Activated naive CD8-positive, alpha-beta T cell treated with anti-CD3 and anti-CD28 coated beads, Interleukin-2, amount 10 ng/mL, durations not matched to agents 7 days and 5 days (primary cell): ENCODE data around the gene SPRR1A. TPM values are rescaled to one million over a fixed set of nuclear protein-coding genes. Genes with fewer than 3 reads are reported as not detected.

Experiments
- ATAC-seq: fragments of 150-1000 bp; cut with Tn5 transposase; one replicate; pipeline ENCODE4 v1.10.0; 2021; ENCODE audit warnings: low read depth, moderate library complexity
- POLR2A ChIA-PET: fragments of 350-600 bp; sonication (Branson Sonifier 250); formaldehyde crosslinking; loops from one replicate; lab custom pipeline; 2021; ENCODE audit warnings: antibody characterized with exemption; lab: Charles Lee
- DNase-seq: peaks from one replicate; pipeline ENCODE4 v3.0.0; 2021
- H3K27ac Mint-ChIP-seq: one replicate; pipeline ENCODE4 v1.8.0; 2022; ENCODE audit warnings: mild to moderate bottlenecking, mixed read lengths
- H3K27me3 Mint-ChIP-seq: one replicate; pipeline ENCODE4 v1.8.0; 2022; ENCODE audit warnings: mild to moderate bottlenecking, moderate library complexity, mixed read lengths
- H3K36me3 Mint-ChIP-seq: one replicate; pipeline ENCODE4 v1.8.0; 2021; ENCODE audit warnings: mild to moderate bottlenecking, mixed read lengths
- H3K4me1 Mint-ChIP-seq: one replicate; pipeline ENCODE4 v1.8.0; 2021; ENCODE audit warnings: mixed read lengths
- H3K4me3 Mint-ChIP-seq: one replicate; pipeline ENCODE4 v1.8.0; 2022; ENCODE audit warnings: mild to moderate bottlenecking, moderate library complexity, mixed read lengths
- H3K9me3 Mint-ChIP-seq: one replicate; pipeline ENCODE4 v1.8.0; 2021; ENCODE audit warnings: mixed read lengths
- total RNA-seq, 2 experiments: library from RNA; stranded (reverse); gene quantifications; one replicate each; pipeline ENCODE4 v1.2.3, GENCODE V29; 2021

SPRR1A gene
- total RNA-seq, 2 experiments from 2014 or later: not detected

DNA sequence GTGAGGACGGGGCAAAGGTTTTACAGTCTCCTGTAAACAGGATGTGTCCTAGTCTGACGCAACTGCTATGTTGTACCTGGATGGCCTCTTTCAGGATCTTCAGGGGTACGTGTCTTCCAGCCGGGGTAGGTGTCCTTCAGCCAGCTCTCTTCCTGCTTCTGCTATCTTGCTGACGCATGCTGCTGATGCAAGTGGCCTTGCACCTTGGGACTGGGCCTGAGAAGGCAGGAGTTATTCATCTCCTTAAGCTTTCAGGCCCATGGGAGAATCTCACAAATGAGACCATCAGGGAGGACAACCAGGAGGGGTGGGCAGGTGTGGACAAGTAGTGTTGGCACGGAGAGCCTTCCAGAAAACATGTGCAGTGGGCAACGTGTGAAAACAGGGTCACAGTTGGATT is 39.2 kb downstream of the SPRR1A start:
- H3K36me3 Mint-ChIP-seq: no peaks in the 10 kb centered on the region
- H3K27ac Mint-ChIP-seq: no peak overlapping the region
- ATAC-seq (no peak), DNase-seq (no peak)
- peaks cover 20% of the 10 kb centered on the region for H3K27me3 Mint-ChIP-seq
- no peak overlapping the region for H3K4me3 Mint-ChIP-seq
- H3K9me3 Mint-ChIP-seq: no peaks in the 10 kb centered on the region
- H3K4me1 Mint-ChIP-seq: no peaks in the 10 kb centered on the region
- POLR2A ChIA-PET: no interaction called here

DNA sequence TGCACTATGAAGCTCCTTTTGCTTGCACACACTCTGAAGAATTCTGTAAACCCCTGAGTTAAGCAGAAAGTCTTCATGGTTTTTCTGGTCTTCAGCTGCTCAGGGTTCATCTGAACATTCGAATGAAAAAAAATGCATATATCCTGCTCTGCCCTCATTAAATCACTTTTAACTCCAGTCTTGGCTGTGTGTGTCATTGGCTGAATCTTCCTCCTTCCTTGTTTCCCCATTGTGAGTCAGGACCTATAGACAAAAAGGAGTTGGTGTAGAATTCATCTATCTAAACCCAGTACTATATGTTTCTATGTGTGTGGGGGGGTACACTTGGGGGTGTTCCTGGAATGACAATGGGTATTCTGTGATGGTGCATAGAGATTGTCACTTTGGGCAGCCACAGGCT is 40.5 kb downstream of the SPRR1A start:
- Mint-ChIP-seq H3K4me1 (no peaks in the 10 kb centered on the region), H3K27me3 (peaks cover 16% of the 10 kb centered on the region)

DNA sequence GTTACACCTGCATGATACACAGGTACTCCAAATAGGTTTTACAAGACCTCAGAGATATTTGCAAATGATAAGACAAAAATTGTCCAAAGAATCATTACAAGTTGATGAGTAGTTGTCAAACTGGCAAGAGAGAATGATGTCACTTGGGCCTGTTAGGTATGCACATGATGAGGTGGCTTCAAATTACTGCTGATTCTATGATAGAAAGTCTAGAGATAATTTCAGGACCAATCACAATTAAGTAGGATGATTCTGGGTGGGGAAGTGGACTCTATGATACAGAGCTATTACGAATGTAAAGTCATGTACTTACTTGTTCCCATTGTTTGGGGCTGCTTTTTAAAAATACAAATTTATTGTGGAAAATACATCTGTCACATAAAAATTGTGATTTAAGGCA is 41.9 kb downstream of the SPRR1A start:
- no peak for DNase-seq
- ATAC-seq: no peak
- H3K9me3 Mint-ChIP-seq: peaks cover 3% of the 10 kb centered on the region
- H3K4me1 Mint-ChIP-seq: no peaks in the 10 kb centered on the region
- H3K27me3 Mint-ChIP-seq: peaks cover 10% of the 10 kb centered on the region
- POLR2A ChIA-PET: no interaction called here
- H3K27ac Mint-ChIP-seq: no peak overlapping the region
- H3K4me3 Mint-ChIP-seq: no peak overlapping the region
- H3K36me3 Mint-ChIP-seq: no peaks in the 10 kb centered on the region

More for the DNA sequence above, 40.5 kb downstream of the SPRR1A start:
- ATAC-seq: no peak
- Mint-ChIP-seq H3K9me3 (peaks cover 3% of the 10 kb centered on the region), H3K4me3 (no peak overlapping the region), H3K27ac (no peak overlapping the region), H3K36me3 (no peaks in the 10 kb centered on the region)
- POLR2A ChIA-PET: no interaction called here
- no peak for DNase-seq

DNA sequence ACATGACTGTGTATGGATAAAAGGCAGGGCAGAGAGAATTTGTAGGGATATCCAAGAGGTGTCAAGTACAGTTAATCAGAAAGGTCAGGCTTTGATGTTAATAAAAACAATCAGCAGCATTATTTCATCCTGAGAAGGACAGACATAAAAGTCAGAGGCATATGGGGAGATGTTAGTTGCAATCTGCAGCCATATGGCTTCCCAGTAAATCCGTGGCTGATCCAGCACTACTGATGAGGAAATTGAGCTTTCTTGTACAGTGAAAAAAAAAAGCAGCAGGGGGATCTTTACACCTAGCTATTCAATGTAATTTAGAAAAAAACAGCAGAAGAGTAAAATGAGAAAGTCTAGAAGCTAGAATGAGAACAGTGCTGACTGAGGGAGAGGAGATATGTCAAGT is 44.9 kb downstream of the SPRR1A start:
- peaks cover 3% of the 10 kb centered on the region for H3K9me3 Mint-ChIP-seq
- H3K36me3 Mint-ChIP-seq: no peaks in the 10 kb centered on the region
- DNase-seq (no peak), ATAC-seq (no peak)
- H3K4me3 Mint-ChIP-seq: no peak overlapping the region
- H3K4me1 Mint-ChIP-seq: no peaks in the 10 kb centered on the region
- H3K27me3 Mint-ChIP-seq: no peaks in the 10 kb centered on the region
- no peak overlapping the region for H3K27ac Mint-ChIP-seq
- POLR2A ChIA-PET: no interaction called here

DNA sequence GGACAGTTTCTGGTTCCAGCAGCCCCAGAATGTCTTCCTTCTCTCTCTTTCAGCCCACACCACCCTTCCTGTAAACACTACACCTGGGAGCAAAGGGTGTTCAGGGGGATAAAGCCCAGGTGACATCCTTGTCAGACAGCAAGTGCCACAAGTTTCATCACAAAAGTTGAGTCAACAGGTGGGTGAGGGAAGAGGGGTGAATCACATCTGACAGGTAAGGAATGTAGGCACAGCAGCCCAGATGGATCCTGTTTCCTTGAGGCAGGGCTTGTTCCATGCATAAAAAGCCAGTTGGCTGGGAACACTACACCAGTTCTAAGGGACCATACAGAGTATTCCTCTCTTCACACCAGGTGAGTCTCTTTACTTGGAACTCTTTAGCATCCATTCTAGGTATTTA is 47.0 kb downstream of the SPRR1A start, which contains the start of gene SPRR1B:
TSS of gene SPRR1B (plus strand) at position 309 of the 400 bp plus-strand sequence. CDS start 1,143 bp downstream, outside the sequence.
- POLR2A ChIA-PET: no interaction called here
- Mint-ChIP-seq H3K4me3 (no peak within 1 kb of the TSS), H3K36me3 (no peaks in the 10 kb centered on the region), H3K27ac (no peak within 1 kb of the TSS), H3K4me1 (no peaks in the 10 kb centered on the region), H3K9me3 (peaks cover 3% of the 10 kb centered on the region), H3K27me3 (no peaks in the 10 kb centered on the region)
- DNase-seq: no peak
- no peak for ATAC-seq

DNA sequence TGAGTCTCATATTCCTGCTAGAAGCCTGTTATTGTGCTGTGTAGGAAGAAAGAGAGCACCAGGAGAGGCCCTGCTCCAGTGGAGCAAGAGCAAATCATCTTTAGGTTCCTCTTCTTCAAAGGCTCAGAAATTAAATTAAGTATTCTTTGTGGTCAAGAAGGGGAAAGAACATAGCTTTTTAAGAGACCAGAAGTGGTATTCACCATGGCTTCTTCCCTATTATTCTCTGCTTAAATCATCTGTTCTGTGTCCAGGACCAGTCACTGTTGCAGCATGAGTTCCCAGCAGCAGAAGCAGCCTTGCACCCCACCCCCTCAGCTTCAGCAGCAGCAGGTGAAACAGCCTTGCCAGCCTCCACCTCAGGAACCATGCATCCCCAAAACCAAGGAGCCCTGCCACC is 48.2 kb downstream of the SPRR1A start:
- ATAC-seq (no peak), DNase-seq (no peak)
- H3K27me3 Mint-ChIP-seq: no peaks in the 10 kb centered on the region
- no peak overlapping the region for H3K27ac Mint-ChIP-seq
- no peaks in the 10 kb centered on the region for H3K4me1 Mint-ChIP-seq
- H3K36me3 Mint-ChIP-seq: no peaks in the 10 kb centered on the region
- H3K9me3 Mint-ChIP-seq: peaks cover 3% of the 10 kb centered on the region
- POLR2A ChIA-PET: no interaction called here
- H3K4me3 Mint-ChIP-seq: no peak overlapping the region

DNA sequence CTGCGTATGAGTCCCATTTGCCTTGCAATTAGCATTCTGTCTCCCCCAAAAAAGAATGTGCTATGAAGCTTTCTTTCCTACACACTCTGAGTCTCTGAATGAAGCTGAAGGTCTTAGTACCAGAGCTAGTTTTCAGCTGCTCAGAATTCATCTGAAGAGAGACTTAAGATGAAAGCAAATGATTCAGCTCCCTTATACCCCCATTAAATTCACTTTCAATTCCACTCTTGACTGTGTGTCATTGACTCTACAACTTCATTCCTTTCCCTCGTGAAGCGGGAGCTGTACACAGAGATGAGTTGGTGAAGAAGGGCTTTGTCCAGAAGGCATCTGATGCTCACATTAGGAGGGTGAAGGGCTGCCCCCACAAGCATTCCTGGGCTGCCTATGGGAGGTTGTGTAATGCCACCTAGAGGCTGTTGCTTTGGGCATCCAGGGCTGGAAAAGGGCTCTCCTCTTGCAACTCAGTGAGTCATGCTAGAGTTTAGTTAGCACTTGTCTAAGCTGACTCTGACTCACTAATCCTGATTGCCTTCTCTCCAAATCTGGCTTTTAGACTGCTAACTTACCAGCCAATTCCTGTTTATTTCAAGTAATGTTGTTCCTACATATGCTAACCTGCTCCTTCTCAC is 48.9 kb downstream of the SPRR1A start:
- H3K4me3 Mint-ChIP-seq: no peak overlapping the region
- H3K4me1 Mint-ChIP-seq: no peaks in the 10 kb centered on the region
- DNase-seq (no peak), ATAC-seq (no peak)
- H3K27ac Mint-ChIP-seq: no peak overlapping the region
- POLR2A ChIA-PET: no interaction called here
- H3K9me3 Mint-ChIP-seq: peaks cover 3% of the 10 kb centered on the region
- no peaks in the 10 kb centered on the region for H3K27me3 Mint-ChIP-seq
- H3K36me3 Mint-ChIP-seq: no peaks in the 10 kb centered on the region

DNA sequence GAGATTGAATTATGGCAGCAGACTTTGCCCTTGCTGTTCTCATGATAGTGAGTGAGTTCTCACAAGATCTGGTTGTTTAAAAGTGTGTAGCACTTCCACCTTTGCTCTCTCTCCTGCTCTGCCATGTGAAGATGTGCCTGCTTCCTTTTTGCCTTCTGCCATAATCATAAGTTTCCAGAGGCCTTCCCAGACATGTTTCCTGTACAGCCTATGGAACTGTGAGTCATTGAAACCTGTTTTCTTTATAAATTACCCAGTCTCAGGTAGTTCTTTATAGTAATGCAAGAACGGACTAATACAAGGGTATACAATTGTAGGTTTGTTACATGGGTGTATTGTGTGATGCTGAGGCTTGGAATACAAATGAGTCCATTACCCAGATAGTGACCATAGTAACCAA is 51.3 kb downstream of the SPRR1A start:
- no peaks in the 10 kb centered on the region for H3K9me3 Mint-ChIP-seq
- ATAC-seq (no peak), DNase-seq (no peak)

More for the DNA sequence above, 51.3 kb downstream of the SPRR1A start:
- POLR2A ChIA-PET: no interaction called here
- peaks cover 4% of the 10 kb centered on the region for H3K27me3 Mint-ChIP-seq
- H3K36me3 Mint-ChIP-seq: no peaks in the 10 kb centered on the region
- no peak overlapping the region for H3K4me3 Mint-ChIP-seq
- H3K4me1 Mint-ChIP-seq: no peaks in the 10 kb centered on the region
- no peak overlapping the region for H3K27ac Mint-ChIP-seq

Other genes starting within 250 kb of the SPRR1A start
- gene KPRP, start 226.1 kb upstream of the SPRR1A start, total RNA-seq: not detected
- not detected for gene LCE1F, start 208.9 kb upstream of the SPRR1A start, total RNA-seq
- not detected for gene LCE1E, start 197.8 kb upstream of the SPRR1A start, total RNA-seq
- gene LCE1D, start 187.4 kb upstream of the SPRR1A start, total RNA-seq: not detected
- gene LCE1C, start 177.4 kb upstream of the SPRR1A start, total RNA-seq: not detected
- gene LCE1B, start 172.1 kb upstream of the SPRR1A start, total RNA-seq: not detected
- gene LCE1A, start 156.6 kb upstream of the SPRR1A start, total RNA-seq: not detected
- gene LCE6A, start 141.2 kb upstream of the SPRR1A start, total RNA-seq: not detected
- gene LCE7A, start 124.1 kb upstream of the SPRR1A start, total RNA-seq: not detected
- gene SMCP, start 105.8 kb upstream of the SPRR1A start, total RNA-seq: not detected
- not detected for gene IVL, start 75.5 kb upstream of the SPRR1A start, total RNA-seq
- not detected for gene SPRR5, start 36.9 kb upstream of the SPRR1A start, total RNA-seq
- gene SPRR4, start 13.4 kb upstream of the SPRR1A start, total RNA-seq: not detected
- gene SPRR3, start 17.7 kb downstream of the SPRR1A start, total RNA-seq: not detected
- gene SPRR1B, start 47.1 kb downstream of the SPRR1A start, total RNA-seq: not detected
- gene SPRR2D, start 57.0 kb downstream of the SPRR1A start, total RNA-seq: not detected
- not detected for gene SPRR2A, start 73.4 kb downstream of the SPRR1A start, total RNA-seq
- not detected for gene SPRR2B, start 87.5 kb downstream of the SPRR1A start, total RNA-seq
- gene SPRR2E, start 110.4 kb downstream of the SPRR1A start, total RNA-seq: not detected
- not detected for gene SPRR2F, start 129.4 kb downstream of the SPRR1A start, total RNA-seq
- not detected for gene SPRR2G, start 166.8 kb downstream of the SPRR1A start, total RNA-seq
- not detected for gene LELP1, start 219.3 kb downstream of the SPRR1A start, total RNA-seq
- gene PRR9, start 233.5 kb downstream of the SPRR1A start, total RNA-seq: not detected